Inflammatory macrophage (primary cell): ENCODE results near the gene SYPL2.

Experiments used
- DNase-seq, 2 donors: peaks; one replicate each; pipeline ENCODE4 v3.0.0-alpha.2; 2020 to 2022

Gene SYPL2

DNA sequence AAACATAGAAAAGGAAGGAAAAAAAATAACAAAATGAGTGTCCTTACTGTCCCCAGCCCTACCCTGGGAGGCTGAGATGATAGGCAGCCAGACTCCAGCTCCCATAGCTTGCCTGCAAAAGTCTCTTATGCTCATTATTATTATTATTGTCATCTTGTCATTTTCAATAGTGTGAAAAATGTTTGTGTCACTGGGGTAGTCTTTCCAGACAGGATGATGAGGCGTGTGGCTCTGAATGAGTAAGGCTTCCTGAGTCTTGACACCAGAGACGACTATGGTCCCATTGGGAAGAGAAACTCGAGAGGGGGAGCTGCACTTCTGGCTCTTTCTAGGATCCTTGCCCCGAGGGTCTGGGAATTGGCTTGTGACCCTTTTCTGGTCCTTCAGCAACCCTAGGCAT, 26.4 kb downstream of the SYPL2 start:
- DNase-seq = no peak

DNA sequence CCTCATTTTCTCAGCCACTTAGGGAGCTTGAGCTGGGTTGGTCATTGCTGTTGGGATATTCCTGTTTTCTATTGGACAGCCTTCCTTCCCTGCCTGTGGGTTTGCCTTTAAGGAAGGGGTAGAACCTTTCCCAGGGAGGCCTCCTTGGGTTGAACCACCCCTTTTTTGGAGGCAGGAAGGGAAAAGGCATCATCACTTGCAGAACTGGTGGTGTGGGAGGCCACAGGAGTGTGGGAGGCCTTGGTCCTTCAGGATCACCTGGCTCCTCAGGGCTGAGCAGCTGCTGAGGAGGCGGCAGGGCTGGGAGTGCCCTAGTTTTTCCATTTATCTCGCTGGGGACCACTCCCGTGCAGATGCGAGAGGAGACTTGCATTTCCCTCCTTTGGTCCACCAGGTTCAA, 26.9 kb downstream of the SYPL2 start:
- no peak for DNase-seq

DNA sequence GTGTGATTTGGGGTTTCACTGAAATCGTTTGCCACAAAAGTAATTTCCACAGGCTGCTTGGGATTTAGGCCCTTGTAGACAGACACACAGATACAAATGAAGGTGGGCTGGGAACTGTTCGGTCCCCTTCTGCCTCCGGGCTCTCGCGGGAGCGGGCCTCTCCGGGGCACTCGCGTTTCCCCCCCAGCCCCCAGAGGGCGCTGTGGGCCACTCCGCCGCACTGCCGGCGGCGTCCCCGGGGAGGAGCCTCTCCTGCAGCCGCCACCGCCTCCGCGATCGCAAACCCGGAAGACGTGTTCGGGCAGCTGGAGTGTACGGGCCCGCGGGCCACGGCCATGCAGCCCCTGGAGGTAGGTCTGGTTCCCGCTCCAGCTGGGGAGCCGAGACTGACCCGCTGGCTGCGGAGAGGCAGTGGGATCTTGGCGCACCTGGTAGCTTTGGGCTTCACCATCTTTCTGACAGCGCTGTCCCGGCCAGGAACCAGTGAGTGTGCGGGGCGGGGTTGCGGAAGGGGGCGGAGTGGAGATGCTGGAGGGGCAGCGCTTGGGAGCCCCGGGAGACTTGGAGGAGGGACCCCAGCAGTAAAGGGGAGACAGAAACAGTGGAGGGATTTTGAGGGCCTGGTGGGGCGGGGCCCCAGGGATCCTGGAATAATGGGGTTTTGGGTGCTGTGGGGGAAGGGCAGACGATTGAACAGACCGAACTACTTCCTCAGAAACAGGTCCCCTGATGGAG, 27.6 kb downstream of the SYPL2 start, which contains the start of gene CYB561D1:
Gene CYB561D1, plus strand, starts transcription at position 290 of the 735 bp plus-strand sequence. Its CDS starts 46 bp downstream, at position 336.
- DNase-seq = peak; percentile 87 to 90

DNA sequence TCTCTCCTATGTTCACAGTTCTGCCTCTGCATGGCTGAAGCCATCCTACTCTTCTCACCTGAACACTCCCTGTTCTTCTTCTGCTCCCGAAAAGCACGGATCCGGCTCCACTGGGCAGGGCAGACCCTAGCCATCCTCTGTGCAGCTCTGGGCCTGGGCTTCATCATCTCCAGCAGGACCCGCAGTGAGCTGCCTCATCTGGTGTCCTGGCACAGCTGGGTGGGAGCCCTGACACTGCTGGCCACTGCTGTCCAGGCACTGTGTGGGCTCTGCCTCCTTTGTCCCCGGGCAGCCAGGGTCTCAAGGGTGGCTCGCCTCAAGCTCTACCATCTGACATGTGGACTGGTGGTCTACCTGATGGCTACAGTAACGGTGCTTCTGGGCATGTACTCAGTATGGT, 29.4 kb downstream of the SYPL2 start:
- DNase-seq = no peak

DNA sequence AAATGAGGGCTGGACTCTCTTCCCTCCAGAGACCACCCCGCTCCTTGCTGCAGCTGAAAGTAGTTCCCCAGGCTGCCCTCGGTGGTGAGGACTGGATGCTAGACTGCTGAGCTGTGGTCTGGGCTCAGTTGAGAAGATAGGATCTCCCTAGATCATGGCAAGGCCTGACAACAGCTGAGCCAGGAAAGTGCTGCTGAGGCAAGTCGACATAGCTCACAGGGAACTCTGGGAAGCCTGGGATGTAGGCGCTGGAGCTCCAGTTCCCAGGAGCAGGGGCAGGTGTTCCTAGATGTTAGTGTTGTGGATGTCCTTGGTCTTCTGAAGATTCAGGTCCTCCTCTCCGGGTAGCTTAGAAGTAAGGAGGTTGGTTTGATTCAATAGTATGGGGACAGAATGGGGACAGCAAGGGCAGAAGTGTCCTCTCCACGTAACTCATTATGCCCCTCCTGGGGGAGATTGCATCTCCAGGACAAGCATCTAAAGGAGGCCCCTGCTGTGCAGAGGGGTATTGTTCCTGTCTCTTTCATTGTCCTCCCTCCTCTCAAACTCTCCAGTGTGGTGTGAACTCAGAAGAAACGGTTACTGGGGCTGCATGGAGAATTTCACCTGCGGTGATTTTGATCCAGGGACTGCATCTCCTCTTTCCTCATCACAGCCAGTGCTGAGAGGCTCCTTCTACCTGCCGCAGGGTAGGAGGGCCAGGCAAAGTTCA, 31.3 kb downstream of the SYPL2 start:
- DNase-seq = no peak

DNA sequence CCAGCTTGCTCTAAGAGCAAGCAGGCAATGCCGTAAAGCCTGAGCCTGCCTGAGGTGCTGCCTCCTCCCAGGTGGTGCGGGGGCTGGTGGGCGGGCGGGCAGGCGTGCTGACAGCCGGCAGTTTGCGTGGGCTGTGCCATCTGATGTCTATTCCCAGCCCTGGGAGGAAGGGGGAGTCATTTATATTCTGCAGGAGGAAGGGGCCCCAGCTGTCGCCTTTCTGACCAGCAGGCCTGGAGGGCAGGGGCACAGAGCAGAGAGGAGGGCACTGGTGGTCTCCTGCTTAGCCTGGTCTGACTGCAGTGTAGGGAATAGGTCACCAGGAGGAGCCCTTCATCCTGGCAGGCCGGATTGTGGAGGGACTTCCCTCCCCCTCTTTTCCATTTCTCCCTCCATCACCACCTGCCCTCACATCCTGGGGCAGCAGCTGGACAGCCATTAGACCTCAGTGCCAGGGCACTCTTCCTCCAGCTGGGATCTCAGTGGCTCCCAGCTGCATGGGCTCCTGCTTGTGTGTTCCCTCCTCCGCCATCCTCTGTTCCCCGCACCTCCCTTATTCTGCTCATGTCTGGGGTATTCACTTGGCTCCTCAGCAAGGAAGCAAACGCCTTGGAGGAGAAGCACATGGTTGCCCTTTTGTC, 31.9 kb downstream of the SYPL2 start:
- DNase-seq = no peak

DNA sequence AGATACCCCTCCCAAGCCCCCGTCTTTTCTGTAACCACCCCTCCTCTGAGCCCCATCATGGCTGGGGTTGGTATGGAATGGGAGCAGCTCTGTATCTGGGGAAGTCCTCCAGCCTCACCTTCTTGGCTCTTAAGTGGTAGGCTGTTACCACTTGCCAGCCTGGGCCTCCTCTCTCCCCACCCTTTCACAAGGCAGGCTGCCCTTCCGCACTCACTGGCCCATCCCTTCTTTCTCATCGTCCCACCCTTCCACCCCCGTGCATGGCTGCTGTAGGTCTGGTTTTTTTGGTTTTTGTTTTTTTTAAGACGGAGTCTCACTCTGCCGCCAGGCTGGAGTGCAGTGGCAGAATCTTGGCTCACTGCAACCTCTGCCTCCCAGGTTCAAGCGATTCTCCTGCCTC, 32.7 kb downstream of the SYPL2 start:
- DNase-seq = no peak

DNA sequence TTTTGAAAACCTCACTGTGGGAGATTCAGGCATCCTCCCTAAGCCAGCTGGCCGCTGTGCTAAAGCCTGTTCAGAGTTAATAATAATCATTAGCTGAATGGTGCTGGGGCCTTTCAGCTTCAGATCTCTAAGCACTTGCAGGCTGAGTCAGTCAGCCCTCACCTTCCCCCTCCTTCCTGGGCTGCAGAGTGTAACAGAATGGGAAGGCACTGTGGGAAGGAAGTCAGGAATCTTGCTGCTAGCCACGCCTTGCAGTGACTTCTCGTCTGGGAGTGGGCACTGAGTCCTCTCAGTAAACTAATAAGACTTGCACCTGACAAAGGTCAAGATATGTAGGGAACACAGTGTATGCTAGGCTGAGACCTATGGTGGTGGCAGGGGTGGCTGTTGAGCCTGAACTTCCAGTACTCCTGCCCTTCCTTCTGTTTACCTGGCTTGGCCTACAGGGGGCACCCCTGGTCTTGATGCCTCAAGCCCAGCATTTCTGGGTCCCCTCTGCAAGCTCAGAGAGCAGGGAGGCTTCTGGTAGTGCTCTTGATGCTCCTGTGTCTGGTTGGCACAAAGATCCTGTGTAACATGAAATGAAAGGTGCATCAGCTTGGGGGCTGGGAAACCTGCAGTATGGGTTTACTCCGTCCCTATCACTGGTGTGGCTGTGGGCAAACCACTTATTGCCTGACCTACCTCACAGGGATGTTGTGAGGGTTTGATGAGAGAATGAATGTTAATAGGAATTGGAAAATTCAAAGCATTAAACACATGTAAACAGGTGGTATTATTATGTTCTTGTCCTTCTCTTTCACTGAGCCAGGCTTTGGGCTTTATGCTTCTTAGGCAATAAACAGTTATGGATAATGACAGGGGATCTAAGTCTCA, 33.6 kb downstream of the SYPL2 start:
- peak; percentile 18 to 52 for DNase-seq

DNA sequence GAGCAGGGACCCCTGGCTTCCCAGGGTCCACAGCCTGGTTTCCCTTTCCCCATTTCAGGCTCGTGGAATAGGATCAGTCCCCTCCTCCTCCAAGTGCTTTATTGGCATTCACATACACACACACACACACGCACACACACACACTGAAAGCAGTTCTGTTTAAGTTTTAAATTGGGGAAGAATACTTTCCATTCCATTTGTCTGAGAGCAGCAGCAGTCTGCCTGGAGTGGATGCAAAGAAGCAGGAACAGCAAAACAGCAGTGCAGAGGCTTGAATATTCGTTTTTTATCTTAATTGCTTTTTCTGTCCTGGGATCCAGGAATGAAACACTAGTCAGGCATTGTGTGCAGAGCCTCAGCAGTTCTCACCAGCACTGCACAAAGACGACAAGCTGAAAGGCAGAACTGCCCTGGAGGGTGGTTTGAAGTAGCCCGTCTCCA, 34.6 kb downstream of the SYPL2 start:
- DNase-seq = peak; percentile 24 to 33

DNA sequence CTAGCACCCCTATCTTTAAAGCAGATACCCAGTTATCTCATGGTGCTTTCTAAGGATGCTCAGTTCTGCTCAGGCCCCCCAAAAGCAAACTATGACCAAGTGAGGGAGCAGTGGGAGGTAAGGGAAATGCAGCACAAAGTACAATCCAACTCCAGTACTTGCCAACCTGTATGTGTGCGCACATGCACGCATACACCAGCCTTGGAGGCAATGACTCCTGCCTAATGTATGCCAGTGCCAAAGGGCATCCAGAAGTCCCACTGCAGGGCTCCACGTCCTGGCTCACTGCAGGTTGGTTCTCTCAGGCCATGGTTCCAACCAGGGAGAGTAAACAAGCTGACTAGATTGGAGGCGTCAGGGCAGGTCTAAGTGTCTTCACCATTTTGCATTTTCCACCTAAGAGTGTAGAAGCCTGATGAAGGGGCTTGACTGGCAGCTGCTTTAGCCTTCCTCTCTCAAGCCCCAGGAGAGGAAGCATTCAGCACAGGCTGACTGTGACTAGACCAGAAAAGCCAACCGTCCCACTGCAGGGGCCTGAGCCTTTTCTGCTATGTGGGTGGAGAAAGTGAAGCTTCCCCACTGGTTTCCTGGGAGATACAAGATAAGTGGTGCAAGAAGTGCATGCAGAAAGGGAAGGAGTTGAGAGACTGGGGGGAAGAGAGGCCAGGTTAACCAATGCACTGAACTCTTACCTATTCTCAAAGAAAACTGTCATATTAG, 35.5 kb downstream of the SYPL2 start:
- DNase-seq = peak; percentile 86 to 91

DNA sequence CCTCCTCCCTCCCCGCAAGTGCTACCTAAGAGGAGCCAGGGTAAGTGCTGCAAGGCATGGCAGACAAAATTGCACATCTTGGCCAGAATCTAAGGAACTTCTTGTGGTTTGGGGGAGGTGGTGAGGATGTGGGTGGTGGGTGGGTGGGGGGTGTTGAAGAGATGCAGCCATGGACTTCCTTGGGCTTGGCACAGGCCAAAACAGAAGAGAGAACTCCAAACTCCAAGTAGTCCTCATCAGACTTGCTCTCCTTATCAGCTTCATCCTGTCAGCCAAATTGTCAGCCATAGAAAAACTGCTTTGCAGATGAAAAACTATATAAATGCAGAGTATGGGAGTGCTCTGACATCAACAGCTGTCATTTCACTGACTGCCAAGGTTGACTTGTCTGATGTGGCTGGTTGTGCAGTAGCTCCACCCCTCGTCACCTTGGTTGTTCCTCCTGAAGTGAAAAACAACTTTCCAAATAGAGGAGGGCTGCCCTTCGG, 36.1 kb downstream of the SYPL2 start:
- no peak for DNase-seq

DNA sequence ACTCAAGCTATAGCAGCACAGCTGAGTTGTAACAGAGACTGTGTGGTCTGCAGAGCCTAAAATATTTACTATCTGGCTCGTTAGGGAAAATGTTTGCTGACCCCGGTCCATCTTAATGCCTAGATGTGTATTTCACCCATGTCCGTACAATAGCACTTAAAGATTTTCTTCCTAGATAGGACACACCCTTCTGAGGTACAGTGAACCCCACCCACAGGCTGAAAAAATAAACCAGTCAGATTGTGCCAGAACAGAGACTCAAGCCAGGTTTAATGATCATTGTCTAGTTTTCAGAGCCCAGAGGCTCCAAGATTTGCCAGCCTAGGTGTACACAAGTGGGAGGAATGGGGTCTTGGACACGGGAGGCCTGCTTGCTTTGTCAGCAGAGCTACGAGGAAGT, 37.6 kb downstream of the SYPL2 start:
- DNase-seq = no peak

DNA sequence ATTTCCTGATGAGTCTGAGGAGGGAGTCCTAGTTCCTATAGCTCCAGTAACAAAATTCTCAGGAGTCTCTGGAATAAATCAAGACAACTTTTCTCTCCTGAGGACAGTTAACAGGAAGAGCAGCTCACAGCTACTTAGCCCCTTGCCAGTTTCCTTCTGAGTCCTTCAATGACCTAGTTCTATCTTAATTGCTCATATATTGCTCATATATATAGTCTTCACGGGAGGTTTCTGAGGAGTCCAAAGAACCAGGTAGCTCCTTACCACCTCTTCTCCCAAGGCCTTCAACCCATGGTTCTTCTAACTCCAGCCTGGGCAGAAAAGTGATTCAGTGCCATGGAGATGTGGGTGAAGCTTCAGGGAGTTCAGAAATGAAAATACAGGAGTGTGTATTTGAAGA, 38.6 kb downstream of the SYPL2 start:
- no peak for DNase-seq

DNA sequence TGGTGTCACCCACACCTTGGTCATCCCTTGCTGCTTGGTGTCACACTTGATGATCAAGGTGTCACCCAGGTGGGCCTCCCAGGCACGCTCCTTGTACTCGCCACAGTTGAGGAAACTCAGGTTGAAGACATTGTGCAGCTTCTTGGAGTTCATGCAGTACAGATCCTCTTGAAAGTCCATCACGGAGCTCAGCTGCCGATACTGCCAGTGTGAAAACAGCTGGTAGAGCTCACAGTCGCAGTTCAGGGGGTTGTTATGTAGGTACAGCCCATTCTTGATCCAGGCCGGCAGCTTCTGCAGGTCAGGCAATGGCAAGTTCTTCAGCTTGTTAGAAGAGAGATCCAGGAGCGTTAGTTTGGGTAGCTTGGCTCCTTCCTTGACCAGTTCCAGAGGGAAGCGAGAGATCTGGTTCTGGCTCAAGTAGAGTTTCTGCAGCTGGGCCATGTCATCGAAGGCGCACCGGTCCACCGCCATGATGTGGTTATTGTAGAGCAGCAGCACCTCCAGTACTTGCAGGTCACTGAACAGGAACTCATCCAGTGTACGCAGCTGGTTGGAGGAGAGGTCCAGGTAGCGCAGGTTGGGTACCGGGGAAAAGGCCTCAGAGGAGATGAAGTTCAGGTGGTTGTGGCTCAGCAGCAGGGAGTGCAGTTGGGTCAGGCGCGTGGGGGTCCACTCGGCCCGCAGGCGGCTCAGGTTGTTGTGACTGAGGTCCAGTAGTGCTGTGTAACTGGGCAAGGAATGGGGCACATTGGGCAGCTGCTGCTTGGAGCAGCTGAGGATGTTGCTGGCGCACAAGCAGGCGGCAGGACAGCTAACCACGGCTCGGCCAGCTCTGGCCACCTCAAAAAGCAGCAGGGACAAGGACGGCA, 41.9 kb downstream of the SYPL2 start:
- DNase-seq = no peak

DNA sequence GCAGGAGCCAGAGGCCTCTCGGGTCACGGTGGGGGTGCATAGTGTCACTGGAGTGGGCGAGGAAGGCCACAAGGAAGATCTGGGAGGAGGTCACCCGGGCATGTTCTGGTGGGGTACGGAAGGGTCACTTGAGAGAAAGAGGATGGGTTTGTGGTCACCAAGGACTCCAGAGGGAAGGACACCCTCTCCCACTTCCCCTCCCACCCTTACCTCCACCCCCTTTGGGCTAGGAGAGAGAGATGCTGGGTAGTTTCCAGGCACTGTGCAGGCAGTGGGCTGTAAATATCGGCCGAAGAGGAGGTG, 42.5 kb downstream of the SYPL2 start:
- no peak for DNase-seq

DNA sequence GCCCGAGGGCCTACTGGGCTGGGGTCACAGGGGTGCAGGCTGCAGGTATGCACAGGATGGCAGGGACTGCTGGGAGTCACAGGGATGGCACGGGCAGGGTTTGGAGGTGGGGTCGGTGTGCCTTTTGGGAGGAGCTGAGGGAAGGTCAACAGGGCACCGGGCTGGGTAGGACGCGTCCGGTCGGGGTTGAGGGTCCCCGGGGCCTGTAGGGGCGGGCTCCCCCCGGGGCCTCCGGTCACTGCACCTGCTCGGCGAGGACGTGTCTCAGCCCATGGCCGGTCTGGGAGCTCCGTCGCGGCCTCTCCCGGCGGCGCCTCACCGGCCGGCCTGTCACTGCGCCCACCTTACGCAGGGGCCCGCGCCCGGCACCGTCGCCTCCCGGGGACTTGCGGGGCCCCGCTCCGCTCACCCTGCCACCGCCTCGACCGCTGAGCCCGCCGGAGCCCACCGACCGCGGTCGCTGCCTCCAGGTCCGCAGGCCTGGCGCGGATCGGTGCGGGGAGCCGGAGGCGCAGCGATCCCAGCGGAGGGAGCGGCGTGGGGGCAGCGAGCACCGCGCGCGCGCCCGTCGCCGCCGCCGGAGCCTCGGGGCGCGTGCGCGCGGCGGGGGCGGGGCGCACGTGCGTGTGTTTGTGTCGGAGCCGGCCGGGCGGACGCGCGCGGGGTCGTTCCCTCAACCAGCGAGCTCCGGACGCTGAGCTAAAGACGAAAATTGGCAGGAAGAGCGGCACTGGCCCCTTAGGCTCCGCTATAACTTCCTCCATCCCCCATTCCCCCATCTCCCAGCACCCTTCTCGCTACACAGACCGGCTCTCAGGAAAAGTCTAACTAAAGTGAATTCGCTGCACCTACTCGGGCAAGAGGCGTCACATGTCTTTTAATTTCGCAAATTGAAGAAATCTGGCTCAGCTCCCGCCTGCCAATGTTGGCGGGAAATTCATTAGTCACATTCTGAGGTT, 43.1 kb downstream of the SYPL2 start, which contains the start of gene AMIGO1:
Gene AMIGO1, minus strand, starts transcription at position 552 of the 959 bp plus-strand sequence. CDS start 815 bp downstream, outside the sequence.
- peak; percentile 33 to 44 for DNase-seq

DNA sequence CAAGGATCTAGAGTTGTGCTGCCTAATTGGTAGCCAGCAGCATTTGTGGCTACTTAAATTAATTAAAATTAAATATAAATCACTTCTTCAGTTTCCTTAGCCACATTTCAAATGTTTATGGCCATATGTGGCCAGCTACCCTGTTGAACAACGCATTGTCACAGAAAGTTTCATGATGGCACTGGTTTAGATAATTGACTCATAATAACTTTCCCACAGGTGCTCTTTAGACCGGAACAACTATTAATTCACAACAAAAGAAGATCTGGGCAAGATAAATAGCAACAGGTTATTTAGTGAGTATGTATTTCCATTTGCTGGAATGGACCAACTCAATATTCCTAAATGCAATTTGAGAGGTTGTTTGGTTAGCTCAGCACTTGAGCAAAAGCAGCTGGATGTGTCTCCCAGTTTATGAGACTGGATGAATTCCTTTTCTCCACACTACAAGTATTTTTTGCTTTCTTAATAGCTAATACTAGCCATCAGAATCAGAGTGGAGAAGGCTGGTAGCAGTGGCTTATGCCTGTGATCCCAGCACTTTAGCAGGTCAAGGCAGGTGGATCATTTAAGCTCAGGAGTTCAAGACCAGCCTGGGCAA, 46.9 kb downstream of the SYPL2 start:
- DNase-seq = no peak

DNA sequence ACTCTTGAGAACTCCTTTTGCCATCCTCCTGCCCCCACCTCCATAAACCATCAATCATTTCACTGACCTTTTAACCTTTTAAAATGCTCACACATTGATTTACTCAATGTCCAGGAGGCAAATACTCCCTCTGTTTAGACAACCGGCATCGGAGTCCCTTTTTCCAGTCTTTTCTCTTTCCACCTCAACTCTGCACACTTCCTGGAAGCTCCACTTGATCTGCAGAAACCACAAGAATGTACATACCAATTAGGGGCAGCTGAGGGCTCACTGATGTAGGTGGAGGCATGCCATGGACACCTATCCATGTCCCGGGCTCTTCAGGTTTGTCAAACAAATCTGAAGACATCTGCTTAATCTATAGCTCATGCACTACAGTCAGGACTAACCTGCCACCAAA, 48.5 kb downstream of the SYPL2 start:
- DNase-seq = no peak

DNA sequence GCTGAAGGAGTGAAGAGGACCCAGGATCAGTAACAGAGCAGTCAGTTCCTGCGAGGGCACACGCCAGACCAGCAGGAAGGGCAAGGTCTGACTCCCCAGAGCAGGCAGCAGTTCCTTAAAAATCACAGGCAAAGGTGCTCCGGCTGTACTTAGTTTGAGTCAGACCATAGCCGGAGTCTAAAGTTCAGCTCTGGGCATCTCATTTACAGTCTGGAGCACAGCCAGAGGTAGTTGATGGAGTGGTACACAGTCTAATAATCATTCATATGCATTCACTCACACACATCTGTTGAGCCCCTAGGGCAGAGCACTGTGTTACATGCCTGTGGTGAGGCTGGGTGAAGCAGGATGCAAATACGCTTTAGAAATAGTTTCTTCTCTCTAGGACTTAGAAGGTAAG, 50.5 kb downstream of the SYPL2 start:
- DNase-seq = no peak
